A549 (cell line): ENCODE data around the gene RARA. TPM values are rescaled to one million over a fixed set of nuclear protein-coding genes. Genes with fewer than 3 reads are reported as not detected.
A peak's percentile ranks its signal among the peaks of the same experiment; 100 is the strongest.

Source experiments
- ATAC-seq, 2 experiments: fragments of 200-7000 bp in 1 of 2; fragments of >200 bp in 1 of 2; cut with Nextera tagmentation in 1 of 2; cut with Tn5 transposase in 1 of 2; 3 replicates each; pipeline versions ENCODE4 v1.8.0 to v1.9.1; 2018 to 2020; ENCODE audit warnings: mild to moderate bottlenecking in 1 of 2, moderate library complexity in 1 of 2
- CTCF ChIA-PET: fragments of 300-600 bp; sonication (Branson Sonifier 250); formaldehyde crosslinking; extraction: SDS; loops from one replicate; lab custom pipeline; 2021; ENCODE audit warnings: antibody characterized with exemption, inconsistent platforms; lab: Yijun Ruan, JAX
- POLR2A ChIA-PET: fragments of 350-600 bp; formaldehyde crosslinking; extraction: SDS; loops from one replicate; lab custom pipeline; 2021; ENCODE audit warnings: antibody characterized with exemption, inconsistent platforms; lab: Yijun Ruan, JAX
- DNase-seq, 2 experiments: peaks; one replicate each; pipeline versions ENCODE4 v3.0.0 to v3.0.0-alpha.2; 2011 to 2016; ENCODE audit warnings: low read depth in 1 of 2, low spot score in 1 of 2
- FAIRE-seq: peaks from 2 replicates; lab custom pipeline; 2011; peaks lifted over from hg19 to GRCh38; lab: Jason Lieb, UNC
- H3K27ac ChIP-seq, 2 experiments: fragments of >200 bp; sonication (Bioruptor Twin); formaldehyde crosslinking; 3 replicates each; pipeline ENCODE4 v1.5.1; 2016 to 2017
- H3K4me1 ChIP-seq: fragments of >200 bp; sonication (Bioruptor Twin); formaldehyde crosslinking; 3 replicates; pipeline ENCODE4 v1.6.1; 2016
- H3K4me2 ChIP-seq: fragments of >200 bp; sonication (Bioruptor Twin); formaldehyde crosslinking; 3 replicates; pipeline ENCODE4 v1.6.1; 2016
- H3K4me3 ChIP-seq: fragments of >200 bp; sonication (Bioruptor Twin); formaldehyde crosslinking; 3 replicates; pipeline ENCODE4 v1.5.1; 2016
- H3K9me3 ChIP-seq: fragments of >200 bp; sonication (Bioruptor Twin); formaldehyde crosslinking; 3 replicates; pipeline ENCODE4 v1.6.1; 2016
- CBX8 ChIP-seq: fragments of 200-600 bp; sonication (generic); IDR thresholded peaks from 2 replicates; pipeline ENCODE4 v1.6.1; 2016
- CHD2 ChIP-seq: fragments of 150-350 bp; IDR thresholded peaks from 2 replicates; pipeline ENCODE4 v1.6.1; 2014; ENCODE audit warnings: low read length; ENCODE audit not compliant: partially characterized antibody
- CTCF ChIP-seq: fragments of >200 bp; sonication (Bioruptor Twin); formaldehyde crosslinking; IDR thresholded peaks from 3 replicates; pipeline ENCODE4 v1.5.1; 2016
- EHMT2 ChIP-seq: fragments of 200-600 bp; sonication (generic); IDR thresholded peaks from 2 replicates; pipeline ENCODE4 v1.6.1; 2016; ENCODE audit warnings: antibody characterized with exemption, low read depth, mild to moderate bottlenecking, moderate library complexity
- GATA3 ChIP-seq: IDR thresholded peaks from 2 replicates; pipeline ENCODE4 v1.6.1; 2012; ENCODE audit warnings: borderline replicate concordance
- JUN ChIP-seq, 2 experiments: fragments of >200 bp; sonication (Bioruptor Twin); formaldehyde crosslinking; IDR thresholded peaks; 2 replicates in 1 of 2; 3 replicates in 1 of 2; pipeline ENCODE4 v1.6.1; 2016 to 2017
- JUNB ChIP-seq: fragments of >200 bp; sonication (Bioruptor Twin); formaldehyde crosslinking; IDR thresholded peaks from 2 replicates; pipeline ENCODE4 v1.6.1; 2016
- MAZ ChIP-seq: fragments of 150-350 bp; IDR thresholded peaks from 2 replicates; pipeline ENCODE4 v1.6.1; 2014; ENCODE audit warnings: antibody characterized with exemption, low read depth, low read length, borderline replicate concordance
- NPAS2 ChIP-seq: fragments of 250-450 bp; sonication (Bioruptor Pico); IDR thresholded peaks from 2 replicates; pipeline ENCODE4 v1.8.0; 2022; ENCODE audit warnings: mild to moderate bottlenecking, moderate library complexity, borderline replicate concordance
- PBX3 ChIP-seq: IDR thresholded peaks from 2 replicates; pipeline ENCODE4 v1.6.1; 2012
- PHF8 ChIP-seq: fragments of 200-600 bp; sonication (generic); IDR thresholded peaks from 2 replicates; pipeline ENCODE4 v1.6.1; 2016; ENCODE audit warnings: low read depth, mild to moderate bottlenecking, antibody characterized with exemption, moderate library complexity, borderline replicate concordance
- POLR2A ChIP-seq: IDR thresholded peaks from 2 replicates; pipeline ENCODE4 v1.6.1; 2012; ENCODE audit warnings: mild to moderate bottlenecking, low read length
- REST ChIP-seq: fragments of 200-600 bp; sonication (generic); IDR thresholded peaks from 2 replicates; pipeline ENCODE4 v1.6.1; 2016; ENCODE audit warnings: antibody characterized with exemption, mild to moderate bottlenecking, moderate library complexity
- RFX5 ChIP-seq: fragments of 450-650 bp; IDR thresholded peaks from 2 replicates; pipeline ENCODE4 v1.7.1; 2014; ENCODE audit warnings: antibody characterized with exemption, mild to moderate bottlenecking, moderate library complexity
- TFCP2L1 ChIP-seq: fragments of 250-450 bp; sonication (Bioruptor Pico); IDR thresholded peaks from 2 replicates; pipeline ENCODE4 v1.5.0; 2021; ENCODE audit warnings: mild to moderate bottlenecking
- WGBS: methylation state at CpG from one replicate; pipeline ENCODE4 v1.1.6; 2017; ENCODE audit errors: missing lambda C conversion rate; 5-methylcytosine and 5-hydroxymethylcytosine counted together
- polyA plus RNA-seq, 4 experiments: library from polyadenylated mRNA; depleted of rRNA in 3 of 4; stranded (reverse); fragments of >200 nt; fragmentation: RNase III in 1 of 4; extraction: RNeasy Plus Mini Kit Qiagen cat#74134 plus additional on column Dnase treatment in 1 of 4; gene quantifications; 2 replicates in 3 of 4; 3 replicates in 1 of 4; pipeline ENCODE4 v1.2.3, GENCODE V29; 2011 to 2017

RARA gene
- polyA plus RNA-seq, 2 of the 4 experiments (the other 2 are of a cell fraction): 8.6 to 17.2 TPM

- Histone ChIP-seq H3K4me1 (peaks cover 100% of the 10 kb centered on the region), H3K4me2 (peak overlapping the region; percentile 97; the same call in 2 of the 3 replicates), H3K4me3 (no peak overlapping the region), H3K9me3 (no peaks in the 10 kb centered on the region), H3K27ac (peak overlapping the region in 1 of 2 experiments; percentile 92; a peak in 2 of 6 replicates)
- WGBS: 89% methylated on average over 9 of the region's 9 CpGs
- no peak for ATAC-seq
- no peak for FAIRE-seq
- CTCF ChIA-PET: interaction anchor here (0.8 to 40.3 kb wide), 5 partner anchors 10 to 213 kb away, joined by 3 to 2395 read pairs (median 5); partner anchors contain the start of genes CDC6 and RARA
- POLR2A ChIA-PET: interaction anchor here (1.1 kb wide), 1 partner anchor 30 kb away, joined by 9 read pairs; no protein-coding TSS in a partner anchor
- TF ChIP-seq JUN (IDR thresholded peaks at IDR 0.05): no peak
- no peak for TF ChIP-seq TFCP2L1 (CRISPR knock-in tag)
- no peak for TF ChIP-seq CBX8
- TF ChIP-seq CHD2: no peak
- TF ChIP-seq PBX3: no peak
- TF ChIP-seq GATA3: no peak
- TF ChIP-seq PHF8: no peak
- no peak for TF ChIP-seq CTCF
- TF ChIP-seq POLR2A: no peak
- no peak for TF ChIP-seq NPAS2 (CRISPR knock-in tag)
- TF ChIP-seq JUNB: no peak
- no peak for TF ChIP-seq RFX5
- no peak for TF ChIP-seq MAZ
- TF ChIP-seq REST: no peak
- no peak for DNase-seq
Observed at GRCh38 chr17:40347319-40348135, 38.5 kb downstream of the RARA start.

GRCh38 chr17:40348136-40348504, 39.1 kb downstream of the RARA start:
- Histone ChIP-seq H3K27ac (peak overlapping the region in 1 of 2 experiments; percentile 37; a peak in 2 of 6 replicates), H3K9me3 (no peaks in the 10 kb centered on the region), H3K4me2 (no peak overlapping the region; the same call in 2 of the 3 replicates), H3K4me1 (peaks cover 100% of the 10 kb centered on the region), H3K4me3 (no peak overlapping the region)
- ChIA-PET CTCF (interaction anchor here (0.8 to 40.3 kb wide), 6 partner anchors 9 to 212 kb away, joined by 3 to 2395 read pairs (median 4); partner anchors contain the start of genes CDC6, RARA and WIPF2), POLR2A (interaction anchor here (1.1 kb wide), 1 partner anchor 31 kb away, joined by 9 read pairs; no protein-coding TSS in a partner anchor)
- TF ChIP-seq EHMT2 (no peak), JUN (IDR thresholded peaks at IDR 0.05) (no peak)
- no peak for DNase-seq
- 84% methylated on average over 5 of the region's 5 CpGs for WGBS
- no peak for FAIRE-seq
- ATAC-seq: no peak
